B cell (primary cell): ENCODE data around the gene ZSCAN1. TPM values are rescaled to one million over a fixed set of nuclear protein-coding genes. Genes with fewer than 3 reads are reported as not detected.

ENCODE experiments used
- ATAC-seq: fragments of 200-7000 bp; cut with Tn5 transposase; one replicate; pipeline ENCODE4 v1.10.0; 2021; ENCODE audit warnings: low read depth, mild to moderate bottlenecking, moderate number of reproducible peaks, moderate library complexity
- CTCF ChIA-PET: fragments of 350-600 bp; sonication (Branson Sonifier 250); formaldehyde crosslinking; loops from one replicate; lab custom pipeline; 2021; ENCODE audit warnings: antibody characterized with exemption, inconsistent platforms; lab: Charles Lee
- POLR2A ChIA-PET: fragments of 350-600 bp; sonication (Branson Sonifier 250); formaldehyde crosslinking; loops from one replicate; lab custom pipeline; 2021; ENCODE audit warnings: antibody characterized with exemption; lab: Charles Lee
- DNase-seq: peaks from one replicate; pipeline ENCODE4 v3.0.0; 2013
- H2AFZ ChIP-seq: 2 replicates; pipeline ENCODE4 v1.6.1; 2012; ENCODE audit warnings: mild to moderate bottlenecking, low read depth, low read length; ENCODE audit not compliant: insufficient read depth, poor library complexity, severe bottlenecking
- H3K27ac ChIP-seq, 2 donors: 1 replicate in 1 of 2; 2 replicates in 1 of 2; pipeline ENCODE4 v1.5.1; 2012 to 2013; ENCODE audit warnings: low read length in 2 of 2, mild to moderate bottlenecking in 2 of 2, moderate library complexity in 1 of 2
- H3K27me3 ChIP-seq, 4 experiments: fragments of 200-600 bp in 1 of 4; sonication (generic) in 1 of 4; replicated peaks in 1 of 4; 1 replicate in 2 of 4; 2 replicates in 2 of 4; pipeline versions ENCODE4 v1.6.1 to v1.7.0; 2013 to 2016; ENCODE audit warnings: low read length in 3 of 4, mild to moderate bottlenecking in 2 of 4, mixed read lengths in 1 of 4, moderate library complexity in 1 of 4; ENCODE audit not compliant: insufficient read depth in 4 of 4, control insufficient read depth in 3 of 4; ENCODE audit errors: control extremely low read depth in 1 of 4
- H3K36me3 ChIP-seq, 2 experiments: replicated peaks in 1 of 2; 1 replicate in 1 of 2; 2 replicates in 1 of 2; pipeline versions ENCODE4 v1.6.1 to v1.7.1; 2013; ENCODE audit warnings: low read length in 1 of 2; ENCODE audit not compliant: insufficient read depth in 2 of 2, control insufficient read depth in 1 of 2; ENCODE audit errors: control extremely low read depth in 1 of 2, extremely low read depth in 1 of 2
- H3K4me1 ChIP-seq, 2 donors: fragments of 200-600 bp in 1 of 2; sonication (generic) in 1 of 2; 1 replicate in 1 of 2; 2 replicates in 1 of 2; pipeline versions ENCODE4 v1.5.1 to v1.6.1; 2013 to 2017; ENCODE audit warnings: low read length in 2 of 2; ENCODE audit not compliant: control insufficient read depth in 2 of 2, insufficient read depth in 2 of 2
- H3K4me2 ChIP-seq: replicated peaks from 2 replicates; pipeline ENCODE3; 2012; ENCODE audit warnings: mild to moderate bottlenecking, low read depth, low read length; ENCODE audit not compliant: poor library complexity, severe bottlenecking
- H3K4me3 ChIP-seq, 5 experiments: fragments of 200-600 bp in 1 of 5; sonication (generic) in 1 of 5; 1 replicate in 3 of 5; 2 replicates in 2 of 5; pipeline versions ENCODE4 v1.5.1 to v1.7.0; 2011 to 2016; ENCODE audit warnings: low read length in 4 of 5, mild to moderate bottlenecking in 4 of 5, low read depth in 2 of 5, control low read depth in 1 of 5, moderate library complexity in 1 of 5; ENCODE audit not compliant: insufficient read depth in 1 of 5; ENCODE audit errors: control extremely low read depth in 1 of 5, extremely low read depth in 1 of 5
- H3K79me2 ChIP-seq: fragments of 200-600 bp; sonication (generic); one replicate; pipeline ENCODE4 v1.6.0; 2016; ENCODE audit warnings: low read length; ENCODE audit not compliant: control insufficient read depth, insufficient read depth
- H3K9ac ChIP-seq: fragments of 200-600 bp; sonication (generic); 2 replicates; pipeline ENCODE4 v1.6.1; 2017; ENCODE audit warnings: mild to moderate bottlenecking, low read length, moderate library complexity
- H3K9me3 ChIP-seq, 3 donors: one replicate each; pipeline versions ENCODE4 v1.6.1 to v1.7.1; 2013; ENCODE audit warnings: low read length in 2 of 3; ENCODE audit not compliant: control insufficient read depth in 2 of 3, insufficient read depth in 1 of 3; ENCODE audit errors: control extremely low read depth in 1 of 3
- H4K20me1 ChIP-seq: 2 replicates; pipeline ENCODE4 v1.6.0; 2012; ENCODE audit warnings: mild to moderate bottlenecking, low read length; ENCODE audit not compliant: insufficient read depth, control insufficient read depth, poor library complexity, severe bottlenecking
- H3K27ac Mint-ChIP-seq: one replicate; pipeline ENCODE4 v1.8.0; 2021; ENCODE audit warnings: mixed read lengths
- H3K27me3 Mint-ChIP-seq: one replicate; pipeline ENCODE4 v1.8.0; 2021; ENCODE audit warnings: mixed read lengths
- H3K4me1 Mint-ChIP-seq: one replicate; pipeline ENCODE4 v1.8.0; 2021; ENCODE audit warnings: mixed read lengths
- H3K4me3 Mint-ChIP-seq: one replicate; pipeline ENCODE4 v1.8.0; 2021; ENCODE audit warnings: mixed read lengths
- H3K9me3 Mint-ChIP-seq: one replicate; pipeline ENCODE4 v1.8.0; 2022; ENCODE audit warnings: mixed read lengths; ENCODE audit not compliant: insufficient read depth
- CTCF ChIP-seq: fragments of 200-600 bp; IDR thresholded peaks from one replicate; pipeline ENCODE4 v1.8.0; 2022; ENCODE audit warnings: antibody characterized with exemption, mild to moderate bottlenecking
- EZH2 ChIP-seq: IDR thresholded peaks from 2 replicates; pipeline ENCODE4 v1.6.1; 2012; ENCODE audit warnings: borderline replicate concordance, low read depth, mild to moderate bottlenecking, moderate library complexity, low read length; ENCODE audit not compliant: insufficient read depth, poor library complexity, severe bottlenecking
- WGBS: methylation state at CpG from one replicate; pipeline ENCODE4 v1.1.5; 2013; ENCODE audit warnings: missing lambda C conversion rate; ENCODE audit not compliant: insufficient coverage; 5-methylcytosine and 5-hydroxymethylcytosine counted together
- intact Hi-C: fragments of 100-400 bp; cut with micrococcal nuclease; formaldehyde crosslinking; loops from one replicate; pipeline ENCODE4 v1.10.0; 2022
- polyA plus RNA-seq: library from polyadenylated mRNA; depleted of rRNA; stranded (reverse); fragments of >200 nt; gene quantifications from 2 replicates; pipeline ENCODE4 v1.2.3, GENCODE V29; 2012
- total RNA-seq, 2 donors: library from RNA; stranded (reverse); fragments of 120-200 nt in 1 of 2; gene quantifications; 1 replicate in 1 of 2; 2 replicates in 1 of 2; pipeline versions ENCODE4 v1.2.3 to v1.2.4, GENCODE V29; 2013 to 2022

The ZSCAN1 gene
- total and polyA plus RNA-seq, 2 donors (not counting 1 experiment from before 2014, with no cell fraction given), result 0.13 TPM; not detected in 1

DNA sequence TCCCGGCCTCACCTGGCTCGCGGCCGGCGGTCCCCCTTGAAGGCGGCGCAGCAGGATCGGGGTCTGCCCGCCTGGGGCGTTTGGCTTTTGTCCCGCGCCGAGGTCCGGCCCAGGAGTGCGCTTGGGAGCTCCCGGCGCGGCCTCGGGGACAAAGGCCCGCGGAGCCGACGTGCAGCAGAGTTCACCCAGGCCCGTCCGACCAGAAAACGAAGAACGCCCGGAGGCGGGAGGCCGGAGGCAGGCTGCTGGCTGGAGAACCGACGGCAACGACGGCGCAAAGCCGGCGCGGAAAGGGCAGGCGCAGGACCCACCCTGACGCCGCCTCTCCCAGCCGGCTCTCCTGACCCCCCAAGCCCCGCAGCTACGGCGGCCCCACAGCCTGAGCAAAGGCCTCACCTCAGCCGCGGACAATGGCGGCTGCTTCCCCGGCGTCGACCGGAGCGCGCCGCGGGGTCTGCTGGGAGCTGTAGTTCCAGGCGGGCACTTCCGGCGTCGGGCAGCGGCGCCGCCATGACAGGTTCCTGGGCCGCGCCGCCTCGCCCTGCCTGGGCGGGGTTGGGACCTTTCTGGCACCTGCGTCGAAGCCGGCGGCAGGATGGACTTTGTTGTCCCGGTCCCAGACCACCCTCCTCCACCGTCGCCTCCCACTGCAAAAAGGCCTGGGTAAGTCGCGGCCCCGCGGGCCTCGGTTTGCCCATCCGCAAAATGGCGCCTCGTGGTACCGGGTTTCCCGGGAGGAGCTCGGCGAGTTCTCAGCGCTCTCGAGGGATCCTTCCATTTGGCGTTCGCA lies 31.2 kb upstream of the ZSCAN1 start, which contains the start of gene ZNF606:
TSS of gene ZNF606 (minus strand) at position 437 of the 790 bp plus-strand sequence. CDS start 1,501 bp downstream, outside the sequence.
- peaks cover 9 to 43% of the 10 kb centered on the region in 2 experiments for H3K36me3 ChIP-seq
- DNase-seq, result peak; percentile 93
- ATAC-seq, result peak; percentile 96
- H3K9me3 ChIP-seq, result peaks cover 2 to 48% (median 34%) of the 10 kb centered on the region in 3 donors
- peaks cover 35% of the 10 kb centered on the region for H3K4me1 Mint-ChIP-seq
- peak within 1 kb of the TSS; percentile 81 to 91 for H3K27ac ChIP-seq
- peak within 1 kb of the TSS; percentile 91 for H3K4me3 Mint-ChIP-seq
- peaks cover 5% of the 10 kb centered on the region for H3K9me3 Mint-ChIP-seq
- H3K4me2 ChIP-seq, result peak within 1 kb of the TSS; percentile 93
- peaks cover 41% of the 10 kb centered on the region for H3K79me2 ChIP-seq
- H4K20me1 ChIP-seq, result no peaks in the 10 kb centered on the region
- WGBS, result under 1% methylated on average over 91 of the region's 91 CpGs
- H2AFZ ChIP-seq, result peak within 1 kb of the TSS; percentile 99
- peaks cover 22 to 27% of the 10 kb centered on the region in 2 donors for H3K4me1 ChIP-seq
- peak within 1 kb of the TSS; percentile 93 for H3K9ac ChIP-seq
- ChIA-PET CTCF (interaction anchor here (1.4 to 2.2 kb wide), 2 partner anchors 19 to 517 kb away, joined by 4 to 7 read pairs; partner anchors contain the start of gene ZBTB45), POLR2A (interaction anchor here (0.6 to 1.7 kb wide), 12 partner anchors 16 to 639 kb away, joined by 3 to 7 read pairs (median 4); partner anchors contain the start of genes TRAPPC2B, ZNF135, ZNF211 and ZNF417)
- intact Hi-C loops, result loop anchor here (1.0 to 10.0 kb wide), 8 partner anchors 55 to 618 kb away; partner anchors contain the start of genes ZNF135, ZNF256, ZNF329 and ZNF417
- H3K27ac Mint-ChIP-seq, result peak within 1 kb of the TSS; percentile 88
- no peak for TF ChIP-seq EZH2
- no peak for TF ChIP-seq CTCF
- no peaks in the 10 kb centered on the region for H3K27me3 ChIP-seq
- peak within 1 kb of the TSS; percentile 77 to 98 (median 94) for H3K4me3 ChIP-seq
- no peaks in the 10 kb centered on the region for H3K27me3 Mint-ChIP-seq
